ENCODE measurements around the gene SEC61B. TPM values are rescaled to one million over a fixed set of nuclear protein-coding genes. Genes with fewer than 3 reads are reported as not detected.

SEC61B gene
- total and polyA plus RNA-seq, 9 donors: 71.7 to 119 (median 108) TPM

GRCh38 chr9:99251157-99251556 lies 29.1 kb downstream of the SEC61B start:
- no peaks in the 10 kb centered on the region for H3K36me3 ChIP-seq (ENCODE audit: control insufficient read depth, insufficient read depth, low read length)
- H3K27me3 ChIP-seq (ENCODE audit: control insufficient read depth, insufficient read depth, low read length): no peaks in the 10 kb centered on the region
- no peak overlapping the region for H3K27ac ChIP-seq (ENCODE audit: low read length)
- peak; percentile 13 for DNase-seq
- H3K4me3 ChIP-seq (ENCODE audit: low read length): no peak overlapping the region
- 71% methylated on average over 1 of the region's 4 CpGs for WGBS (ENCODE audit: insufficient coverage)
- H3K4me1 ChIP-seq (ENCODE audit: control insufficient read depth, insufficient read depth, low read length): peaks cover 6% of the 10 kb centered on the region
- H3K9me3 ChIP-seq (replicated peaks; ENCODE audit: control insufficient read depth, low read depth, low read length): no peaks in the 10 kb centered on the region

GRCh38 chr9:99253134-99253533 lies 31.1 kb downstream of the SEC61B start:
- peaks cover 16% of the 10 kb centered on the region for H3K4me1 ChIP-seq (ENCODE audit: control insufficient read depth, insufficient read depth, low read length)
- WGBS (ENCODE audit: insufficient coverage): no CpG with 5 or more reads among the region's 2 CpGs

DNA sequence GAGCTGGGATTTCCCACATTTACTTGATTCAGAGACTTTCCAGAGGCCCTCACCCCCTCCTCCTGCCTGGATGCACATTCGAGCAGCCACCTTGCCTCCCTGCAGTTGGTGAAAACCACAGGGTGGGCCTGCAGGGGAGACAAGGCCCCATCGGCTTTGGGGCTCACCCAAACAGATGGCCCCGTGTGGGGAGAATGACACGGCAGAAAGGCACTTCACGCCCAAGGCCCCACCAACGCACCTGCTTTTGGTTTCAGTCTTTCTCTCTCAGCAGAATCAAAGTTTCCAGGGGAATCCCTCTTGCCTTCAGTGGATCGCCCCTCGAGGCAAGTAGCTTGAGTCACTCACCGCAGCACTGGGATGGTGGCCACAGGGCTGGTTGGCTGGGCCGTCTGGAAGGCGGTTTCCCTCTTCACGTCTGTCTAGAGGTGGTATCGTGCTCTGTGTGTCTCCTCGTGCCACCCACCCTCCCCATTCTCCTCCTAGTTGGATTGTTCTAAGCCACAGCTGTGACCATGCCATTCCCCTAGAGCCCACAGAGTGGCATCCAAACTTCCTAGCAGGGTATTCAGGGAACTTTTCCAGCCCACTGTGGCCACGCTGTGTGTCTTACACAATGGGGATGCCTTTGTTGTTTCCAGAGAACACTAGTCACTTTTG lies 31.8 kb downstream of the SEC61B start:
- H3K36me3 ChIP-seq (ENCODE audit: control insufficient read depth, insufficient read depth, low read length): no peaks in the 10 kb centered on the region
- H3K9me3 ChIP-seq (replicated peaks; ENCODE audit: control insufficient read depth, low read depth, low read length): no peaks in the 10 kb centered on the region
- H3K27me3 ChIP-seq (ENCODE audit: control insufficient read depth, insufficient read depth, low read length): no peaks in the 10 kb centered on the region
- H3K27ac ChIP-seq (ENCODE audit: low read length): no peak overlapping the region
- H3K4me1 ChIP-seq (ENCODE audit: control insufficient read depth, insufficient read depth, low read length): peaks cover 23% of the 10 kb centered on the region
- 74% methylated on average over 10 of the region's 15 CpGs for WGBS (ENCODE audit: insufficient coverage)
- no peak for DNase-seq
- no peak overlapping the region for H3K4me3 ChIP-seq (ENCODE audit: low read length)

More at GRCh38 chr9:99253134-99253533, 31.1 kb downstream of the SEC61B start:
- Histone ChIP-seq H3K27me3 (ENCODE audit: control insufficient read depth, insufficient read depth, low read length) (no peaks in the 10 kb centered on the region), H3K36me3 (ENCODE audit: control insufficient read depth, insufficient read depth, low read length) (no peaks in the 10 kb centered on the region), H3K9me3 (replicated peaks; ENCODE audit: control insufficient read depth, low read depth, low read length) (no peaks in the 10 kb centered on the region), H3K4me3 (ENCODE audit: low read length) (no peak overlapping the region), H3K27ac (ENCODE audit: low read length) (no peak overlapping the region)
- DNase-seq: no peak

DNA sequence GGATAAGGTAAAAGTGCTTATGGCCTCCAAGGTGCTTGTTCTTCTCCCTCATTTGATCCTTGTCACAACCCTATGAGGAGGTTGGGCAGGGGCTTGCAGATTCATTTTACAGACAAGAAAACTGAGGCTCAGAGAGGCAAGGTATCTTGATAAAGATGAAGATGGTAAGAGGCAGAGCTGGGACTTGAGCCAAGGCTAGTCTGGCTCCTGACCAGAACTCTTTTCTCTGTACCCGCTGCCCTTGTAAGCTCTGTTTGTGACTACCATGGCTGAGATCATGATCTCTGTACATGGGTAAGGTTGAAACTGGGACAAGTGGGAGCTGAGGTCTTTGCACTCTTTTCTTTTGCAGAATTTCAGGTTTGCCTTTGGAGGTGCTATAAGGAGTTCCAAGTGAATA lies 33.6 kb downstream of the SEC61B start:
- Histone ChIP-seq H3K9me3 (replicated peaks; ENCODE audit: control insufficient read depth, low read depth, low read length) (no peaks in the 10 kb centered on the region), H3K4me1 (ENCODE audit: control insufficient read depth, insufficient read depth, low read length) (peaks cover 33% of the 10 kb centered on the region), H3K27me3 (ENCODE audit: control insufficient read depth, insufficient read depth, low read length) (no peaks in the 10 kb centered on the region), H3K36me3 (ENCODE audit: control insufficient read depth, insufficient read depth, low read length) (no peaks in the 10 kb centered on the region), H3K27ac (ENCODE audit: low read length) (no peak overlapping the region), H3K4me3 (ENCODE audit: low read length) (no peak overlapping the region)
- WGBS (ENCODE audit: insufficient coverage): no CpG with 5 or more reads among the region's 1 CpG
- no peak for DNase-seq

DNA sequence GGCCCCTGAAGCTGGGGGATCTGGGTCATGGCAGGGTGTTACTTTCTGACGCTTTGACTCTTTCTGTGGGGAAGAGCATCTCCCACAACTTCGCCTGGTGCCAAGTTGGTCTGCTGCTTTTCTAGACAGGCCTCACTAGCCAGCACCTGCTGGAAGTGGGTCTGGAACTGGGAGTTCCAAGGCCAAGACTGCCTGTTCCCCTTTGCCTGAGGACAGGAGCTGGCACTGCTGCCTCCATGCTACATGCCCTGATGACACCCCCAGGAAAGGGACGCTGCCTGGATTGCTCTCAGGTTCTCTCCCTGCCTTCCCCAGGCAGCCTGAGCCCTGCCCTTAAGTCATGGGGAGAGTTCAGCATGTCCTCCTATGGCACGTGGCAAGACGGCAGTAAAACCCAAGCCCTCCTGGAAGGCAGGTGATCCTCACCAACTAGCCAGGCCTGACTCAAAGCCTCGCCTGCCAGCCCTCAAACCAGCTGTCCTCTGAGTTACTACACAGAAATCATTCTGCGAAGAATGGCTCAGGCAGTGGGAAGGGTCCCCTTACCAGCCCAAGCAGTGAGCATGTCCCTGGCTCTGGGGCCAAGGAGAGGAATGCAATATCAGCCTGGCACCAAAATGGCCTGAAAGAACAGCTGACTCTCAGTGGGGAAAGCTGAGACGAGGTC lies 35.8 kb downstream of the SEC61B start:
- peaks cover 33% of the 10 kb centered on the region for H3K4me1 ChIP-seq (ENCODE audit: control insufficient read depth, insufficient read depth, low read length)
- H3K27ac ChIP-seq (ENCODE audit: low read length): peak overlapping the region; percentile 87
- H3K9me3 ChIP-seq (replicated peaks; ENCODE audit: control insufficient read depth, low read depth, low read length): no peaks in the 10 kb centered on the region
- H3K36me3 ChIP-seq (ENCODE audit: control insufficient read depth, insufficient read depth, low read length): no peaks in the 10 kb centered on the region
- 72% methylated on average over 7 of the region's 8 CpGs for WGBS (ENCODE audit: insufficient coverage)
- H3K4me3 ChIP-seq (ENCODE audit: low read length): no peak overlapping the region
- no peaks in the 10 kb centered on the region for H3K27me3 ChIP-seq (ENCODE audit: control insufficient read depth, insufficient read depth, low read length)
- peak; percentile 76 for DNase-seq

DNA sequence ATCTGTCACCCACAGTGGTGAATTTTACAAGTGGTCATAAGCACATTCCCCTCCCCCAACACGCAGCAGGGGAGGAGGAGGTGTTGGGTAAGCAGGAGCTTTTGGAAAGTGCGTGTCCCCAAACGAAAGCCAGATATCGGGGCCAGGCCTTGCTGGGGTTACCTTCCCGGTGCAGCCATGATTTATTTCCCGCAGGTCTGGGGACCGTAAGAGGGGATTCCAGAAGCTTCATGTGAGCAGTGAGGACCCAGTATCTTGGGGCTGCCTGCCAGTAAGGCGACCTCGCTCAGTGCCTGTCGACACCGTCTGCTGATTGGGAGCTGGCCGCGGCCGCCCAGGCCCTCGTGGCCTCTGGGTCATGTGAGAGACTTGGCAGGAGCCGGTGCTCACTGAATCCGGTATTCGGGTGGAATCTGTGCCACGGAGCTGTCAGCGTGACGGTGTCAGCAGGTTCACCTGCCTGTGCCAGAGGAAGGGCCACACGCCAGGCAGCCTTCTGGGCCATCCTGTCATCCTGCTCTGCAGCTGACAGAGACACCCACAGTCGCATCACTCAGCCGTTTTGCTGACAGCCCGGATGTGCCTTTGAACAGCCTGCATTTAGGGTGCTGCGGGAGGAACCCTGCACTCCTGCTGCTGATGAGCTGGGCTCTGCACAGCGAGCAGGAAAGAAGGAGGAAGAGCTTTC lies 37.3 kb downstream of the SEC61B start:
- WGBS (ENCODE audit: insufficient coverage): 5% methylated on average over 23 of the region's 27 CpGs
- Histone ChIP-seq H3K27ac (ENCODE audit: low read length) (peak overlapping the region; percentile 87), H3K36me3 (ENCODE audit: control insufficient read depth, insufficient read depth, low read length) (no peaks in the 10 kb centered on the region), H3K9me3 (replicated peaks; ENCODE audit: control insufficient read depth, low read depth, low read length) (no peaks in the 10 kb centered on the region), H3K4me3 (ENCODE audit: low read length) (peak overlapping the region; percentile 36), H3K27me3 (ENCODE audit: control insufficient read depth, insufficient read depth, low read length) (no peaks in the 10 kb centered on the region), H3K4me1 (ENCODE audit: control insufficient read depth, insufficient read depth, low read length) (peaks cover 33% of the 10 kb centered on the region)
- DNase-seq: peak; percentile 84

GRCh38 chr9:99261923-99262322 lies 39.8 kb downstream of the SEC61B start:
- 86% methylated on average over 2 of the region's 2 CpGs for WGBS (ENCODE audit: insufficient coverage)
- Histone ChIP-seq H3K4me1 (ENCODE audit: control insufficient read depth, insufficient read depth, low read length) (peaks cover 31% of the 10 kb centered on the region), H3K27ac (ENCODE audit: low read length) (no peak overlapping the region)

GRCh38 chr9:99262949-99263418 lies 40.9 kb downstream of the SEC61B start:
- no peaks in the 10 kb centered on the region for H3K27me3 ChIP-seq (ENCODE audit: control insufficient read depth, insufficient read depth, low read length)
- H3K36me3 ChIP-seq (ENCODE audit: control insufficient read depth, insufficient read depth, low read length): no peaks in the 10 kb centered on the region
- WGBS (ENCODE audit: insufficient coverage): 86% methylated on average over 1 of the region's 7 CpGs

More at GRCh38 chr9:99261923-99262322, 39.8 kb downstream of the SEC61B start:
- Histone ChIP-seq H3K4me3 (ENCODE audit: low read length) (no peak overlapping the region), H3K27me3 (ENCODE audit: control insufficient read depth, insufficient read depth, low read length) (no peaks in the 10 kb centered on the region), H3K9me3 (replicated peaks; ENCODE audit: control insufficient read depth, low read depth, low read length) (no peaks in the 10 kb centered on the region), H3K36me3 (ENCODE audit: control insufficient read depth, insufficient read depth, low read length) (no peaks in the 10 kb centered on the region)
- DNase-seq: no peak

DNA sequence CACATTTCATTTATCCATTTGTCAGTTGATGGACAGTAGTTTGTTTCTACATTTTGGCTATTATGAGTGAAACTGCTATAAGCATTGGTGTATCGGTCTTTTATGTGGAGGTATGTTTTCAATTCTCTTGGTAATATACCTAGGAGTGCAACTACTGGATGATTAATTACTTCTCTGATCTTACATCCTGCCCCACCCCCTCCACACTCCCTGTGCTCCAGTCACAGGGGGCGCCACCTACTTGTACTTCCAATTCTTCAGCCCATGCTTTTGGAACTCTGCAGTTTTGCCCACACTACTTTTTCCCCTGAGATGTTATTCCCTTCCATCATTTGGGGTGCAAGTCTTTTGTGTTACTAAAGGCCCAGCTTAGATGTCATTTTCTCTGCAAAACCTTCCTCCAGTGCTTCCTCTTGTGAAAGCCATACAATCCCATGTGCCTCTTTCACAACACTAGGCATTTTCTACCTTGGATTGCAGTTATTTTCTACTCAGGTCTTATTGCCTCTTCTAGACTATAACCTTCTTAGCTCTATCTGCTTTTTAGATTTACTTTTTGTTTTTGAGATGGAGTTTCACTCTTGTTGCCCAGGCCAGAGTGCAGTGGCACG lies 42.1 kb downstream of the SEC61B start:
- no peak overlapping the region for H3K27ac ChIP-seq (ENCODE audit: low read length)
- H3K36me3 ChIP-seq (ENCODE audit: control insufficient read depth, insufficient read depth, low read length): no peaks in the 10 kb centered on the region
- DNase-seq: no peak
- peaks cover 12% of the 10 kb centered on the region for H3K4me1 ChIP-seq (ENCODE audit: control insufficient read depth, insufficient read depth, low read length)
- no peak overlapping the region for H3K4me3 ChIP-seq (ENCODE audit: low read length)
- peaks cover 2% of the 10 kb centered on the region for H3K27me3 ChIP-seq (ENCODE audit: control insufficient read depth, insufficient read depth, low read length)
- no peaks in the 10 kb centered on the region for H3K9me3 ChIP-seq (replicated peaks; ENCODE audit: control insufficient read depth, low read depth, low read length)
- 67% methylated on average over 1 of the region's 3 CpGs for WGBS (ENCODE audit: insufficient coverage)

More at GRCh38 chr9:99262949-99263418, 40.9 kb downstream of the SEC61B start:
- Histone ChIP-seq H3K27ac (ENCODE audit: low read length) (no peak overlapping the region), H3K4me3 (ENCODE audit: low read length) (no peak overlapping the region), H3K4me1 (ENCODE audit: control insufficient read depth, insufficient read depth, low read length) (peaks cover 23% of the 10 kb centered on the region), H3K9me3 (replicated peaks; ENCODE audit: control insufficient read depth, low read depth, low read length) (no peaks in the 10 kb centered on the region)
- DNase-seq: no peak

DNA sequence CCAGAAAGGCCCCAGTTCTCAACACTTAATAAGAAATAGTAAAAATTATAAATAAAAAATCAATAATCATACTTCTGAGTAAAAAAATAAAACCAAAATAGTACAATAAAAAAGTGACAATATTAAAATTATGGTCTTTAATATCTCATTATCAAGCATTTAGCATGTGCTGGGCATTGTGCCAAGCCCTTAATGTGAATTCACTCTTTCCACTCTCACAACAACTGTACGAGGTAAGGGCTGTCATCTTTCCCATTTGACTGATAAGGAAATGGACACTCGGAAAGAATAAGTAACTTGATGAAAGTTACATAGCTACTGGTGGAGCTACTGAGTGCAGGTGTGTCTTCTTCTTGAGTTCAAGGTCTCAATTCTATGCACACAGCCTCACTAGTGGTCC lies 43.6 kb downstream of the SEC61B start:
- Histone ChIP-seq H3K9me3 (replicated peaks; ENCODE audit: control insufficient read depth, low read depth, low read length) (no peaks in the 10 kb centered on the region), H3K4me1 (ENCODE audit: control insufficient read depth, insufficient read depth, low read length) (peaks cover 4% of the 10 kb centered on the region), H3K27ac (ENCODE audit: low read length) (no peak overlapping the region), H3K27me3 (ENCODE audit: control insufficient read depth, insufficient read depth, low read length) (peaks cover 2% of the 10 kb centered on the region), H3K36me3 (ENCODE audit: control insufficient read depth, insufficient read depth, low read length) (no peaks in the 10 kb centered on the region), H3K4me3 (ENCODE audit: low read length) (no peak overlapping the region)
- no CpG with 5 or more reads among the region's 2 CpGs for WGBS (ENCODE audit: insufficient coverage)
- no peak for DNase-seq
